ENCODE data around the gene PJA1. TPM values are rescaled to one million over a fixed set of nuclear protein-coding genes. Genes with fewer than 3 reads are reported as not detected.

The PJA1 gene
- total RNA-seq, 1 donor from 2014 or later = 16.2 TPM

GRCh38 chrX:69119122-69119521 lies 46.1 kb downstream of the PJA1 start:
- intact Hi-C loops (cut with micrococcal nuclease) = no loop called here

GRCh38 chrX:69117876-69118526 lies 47.3 kb downstream of the PJA1 start:
- intact Hi-C loops (cut with micrococcal nuclease) = no loop called here

- intact Hi-C loops (cut with micrococcal nuclease) = no loop called here
Measured at GRCh38 chrX:69116077-69116476, 49.2 kb downstream of the PJA1 start.

GRCh38 chrX:69113723-69114122 lies 51.5 kb downstream of the PJA1 start:
- intact Hi-C loops (cut with micrococcal nuclease) = no loop called here

All from T-helper 1 cell treated with Interleukin-12 subunit alpha and Interleukin-12 subunit beta and Interleukin-4 antibody, amounts not matched to agents 30 ng/mL and 1 ng/mL, for 36 hours (primary cell).